ENCODE data around the gene AHSA1.

AHSA1 gene

DNA sequence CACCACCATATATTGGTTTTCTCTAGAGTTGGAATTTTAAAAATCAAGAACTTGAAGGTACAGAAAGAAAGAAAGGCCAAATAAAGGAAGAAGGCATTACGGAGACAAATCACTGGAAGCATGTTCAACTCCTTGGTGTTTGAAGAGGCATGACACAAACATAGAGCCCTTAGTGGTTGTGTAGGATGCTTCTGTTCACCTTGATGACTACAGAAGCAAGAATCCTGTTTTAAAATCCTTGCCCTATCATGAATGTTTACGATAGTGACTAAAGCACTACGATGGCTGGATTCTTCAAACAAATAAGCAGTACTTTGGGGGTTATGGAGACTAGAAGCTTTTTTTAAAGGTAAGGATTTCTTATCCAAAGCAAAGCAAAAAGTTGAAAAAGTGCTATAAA lies 51.0 kb downstream of the AHSA1 start:
- DNase-seq (ENCODE audit: low read depth, low spot score): no peak

DNA sequence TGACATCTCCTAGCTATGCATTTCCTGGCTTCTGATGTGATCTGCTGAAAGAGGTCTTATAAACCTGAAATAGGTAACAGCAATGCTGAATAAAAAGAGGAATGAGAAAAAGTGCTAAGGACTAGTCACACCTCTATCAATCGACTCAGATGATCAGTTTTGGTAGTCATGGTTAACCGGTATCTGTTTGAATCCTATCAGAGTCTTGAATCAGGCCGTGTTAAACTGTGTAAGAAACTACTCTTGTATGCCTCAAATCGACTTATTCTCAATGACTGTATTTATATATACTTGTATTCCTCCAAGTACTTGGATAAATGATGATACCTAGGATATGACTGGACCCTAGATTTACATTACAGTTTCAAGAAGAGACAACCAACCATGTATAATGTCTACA lies 51.5 kb downstream of the AHSA1 start:
- no peak for DNase-seq (ENCODE audit: low read depth, low spot score)

DNA sequence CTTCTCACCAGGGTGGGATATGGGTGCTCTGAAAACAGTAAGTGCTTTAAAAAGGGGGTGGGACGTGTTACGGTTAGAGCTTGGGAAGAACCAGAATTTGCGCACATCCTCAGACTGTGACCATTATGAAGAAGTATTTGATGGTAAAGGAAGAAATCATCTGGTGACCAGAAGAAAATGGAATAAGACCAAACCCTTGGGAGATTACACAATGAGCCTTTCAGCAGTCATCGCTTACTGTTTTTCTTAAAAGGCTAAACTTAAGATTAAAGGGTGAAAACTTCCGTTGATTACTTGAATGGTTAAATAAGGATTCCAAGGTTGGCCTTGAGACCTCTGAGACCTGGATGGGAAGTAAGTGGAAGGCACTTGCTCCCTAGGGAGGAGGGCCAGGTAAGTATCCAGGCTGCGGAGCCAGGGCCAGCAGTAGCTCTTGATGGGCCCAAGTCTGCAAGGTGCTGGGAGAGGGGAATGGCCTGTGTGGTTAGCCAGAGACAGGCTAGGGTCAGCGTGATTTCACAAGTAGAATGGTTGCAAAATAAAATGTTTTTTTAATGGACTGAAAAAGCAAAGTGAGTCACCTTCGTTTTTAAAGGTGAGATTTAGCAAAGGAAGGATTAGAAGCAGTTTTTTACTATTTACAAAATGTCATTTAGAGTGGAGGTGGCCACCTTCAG lies 53.7 kb downstream of the AHSA1 start:
- DNase-seq (ENCODE audit: low read depth, low spot score): no peak

DNA sequence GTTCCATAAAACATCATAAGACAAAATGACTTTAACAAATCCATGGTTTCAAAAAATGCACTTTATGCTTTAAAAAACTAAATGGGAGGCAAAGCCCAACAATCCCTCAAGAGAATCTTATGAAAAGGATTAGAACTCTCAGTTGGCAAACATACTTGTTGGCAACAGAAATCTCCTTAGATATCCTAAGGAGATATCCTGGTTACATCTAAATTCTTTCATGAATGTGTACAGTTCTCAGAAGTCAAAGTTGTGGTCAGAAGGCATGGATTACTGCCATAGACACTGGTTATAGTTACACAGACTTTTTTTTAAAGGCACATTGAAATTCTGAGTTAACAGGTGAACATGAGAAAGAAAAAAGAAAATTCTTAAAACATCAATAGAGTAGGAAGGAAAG lies 58.2 kb downstream of the AHSA1 start:
- DNase-seq (ENCODE audit: low read depth, low spot score): no peak

Data from activated naive CD8-positive, alpha-beta T cell treated with anti-CD3 and anti-CD28 coated beads, Interleukin-2, amount 50 U/mL, for 16 hours (primary cell).